Right lobe of liver (tissue), 6 donors: ENCODE data around the gene KCNK4. TPM values are rescaled to one million over a fixed set of nuclear protein-coding genes. Genes with fewer than 3 reads are reported as not detected.

Experiments
- ATAC-seq, 4 donors: fragments of 200-7000 bp; cut with Tn5 transposase; one replicate each; pipeline ENCODE4 v1.9.1; 2020; ENCODE audit warnings: mild to moderate bottlenecking in 4 of 4, moderate library complexity in 4 of 4
- DNase-seq, 3 donors: peaks; one replicate each; pipeline ENCODE4 v3.0.0-alpha.2; 2020
- H3K27ac ChIP-seq, 3 donors: fragments of 200-600 bp; one replicate each; pipeline ENCODE4 v1.8.0; 2022
- H3K27me3 ChIP-seq, 2 donors: fragments of 200-600 bp; one replicate each; pipeline ENCODE4 v1.8.0; 2022
- H3K36me3 ChIP-seq, 4 donors: fragments of 200-600 bp; sonication (generic) in 1 of 4; one replicate each; pipeline versions ENCODE4 v1.5.1 to v1.8.0; 2017 to 2022; ENCODE audit warnings: control low read depth in 1 of 4
- H3K4me1 ChIP-seq, 4 donors: fragments of 200-600 bp; sonication (generic) in 1 of 4; one replicate each; pipeline versions ENCODE4 v1.5.1 to v1.8.0; 2017 to 2022; ENCODE audit warnings: control low read depth in 1 of 4
- H3K4me3 ChIP-seq, 3 donors: fragments of 200-600 bp; one replicate each; pipeline ENCODE4 v1.8.0; 2022
- H3K9me3 ChIP-seq, 4 donors: fragments of 200-600 bp; sonication (generic) in 1 of 4; one replicate each; pipeline versions ENCODE4 v1.5.1 to v1.8.0; 2017 to 2022; ENCODE audit warnings: control low read depth in 1 of 4
- CTCF ChIP-seq, 4 donors: fragments of 200-600 bp in 3 of 4; fragments of 450-650 bp in 1 of 4; IDR thresholded peaks; one replicate each; pipeline versions ENCODE4 v1.5.1 to v1.8.0; 2016 to 2022; ENCODE audit warnings: antibody characterized with exemption in 4 of 4, mild to moderate bottlenecking in 2 of 4
- POLR2A ChIP-seq: fragments of 450-650 bp; IDR thresholded peaks from one replicate; pipeline ENCODE4 v1.6.1; 2017; ENCODE audit warnings: antibody characterized with exemption, mild to moderate bottlenecking
- WGBS: methylation state at CpG from one replicate; pipeline ENCODE4 v1.1.6; 2018; ENCODE audit warnings: low coverage, low lambda C conversion rate; ENCODE audit not compliant: insufficient coverage; ENCODE audit errors: missing lambda C conversion rate; 5-methylcytosine and 5-hydroxymethylcytosine counted together
- intact Hi-C, 2 donors: fragments of 100-400 bp; cut with DNase I; formaldehyde crosslinking; loops; one replicate each; pipeline versions ENCODE4 v1.11.2 to v1.14.1; 2022
- total RNA-seq, 6 experiments: library from RNA; depleted of rRNA in 2 of 6; stranded (reverse); fragments of >200 nt in 2 of 6; fragmentation: NEBNext Ultra II Directional in 3 of 6; extraction: Animal tissue kit (Norgen Biotek cat#: 25700) in 3 of 6; gene quantifications; one replicate each; pipeline versions ENCODE4 v1.1.0 to v1.2.4, GENCODE V29; 2016 to 2023
- donor health status: DM: no; HTN: yes; CAD: no.
- donor health status: DM: no; HTN: no; CAD: no.
- donor health status: DM: no; HTN: no; CAD: no.
- donor health status: DM: no; HTN: yes; CAD: no.
- donor health status: DM: no; HTN: yes; CAD: no.

Gene KCNK4
- total RNA-seq, 6 experiments from 2014 or later, result not detected

DNA sequence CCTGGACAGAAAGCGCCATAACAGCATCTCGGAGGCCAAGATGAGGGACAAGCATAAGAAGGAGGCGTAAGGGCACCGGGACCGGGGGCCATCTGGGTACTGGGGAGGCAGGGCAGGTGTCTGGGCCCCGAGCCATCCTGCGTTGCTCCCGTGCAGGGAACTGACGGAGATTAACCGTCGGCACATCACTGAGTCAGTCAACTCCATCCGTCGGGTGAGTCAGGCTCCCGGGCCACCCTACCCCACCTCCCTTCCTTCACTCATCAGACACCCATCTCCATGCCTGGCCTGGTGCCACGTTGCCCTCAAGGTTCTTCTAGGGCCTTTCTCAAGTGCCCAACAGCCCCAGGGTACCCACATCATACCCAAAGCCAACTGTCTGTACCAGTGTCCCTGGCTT, 24.8 kb upstream of the KCNK4 start:
- H3K27ac ChIP-seq, result no peak overlapping the region

DNA sequence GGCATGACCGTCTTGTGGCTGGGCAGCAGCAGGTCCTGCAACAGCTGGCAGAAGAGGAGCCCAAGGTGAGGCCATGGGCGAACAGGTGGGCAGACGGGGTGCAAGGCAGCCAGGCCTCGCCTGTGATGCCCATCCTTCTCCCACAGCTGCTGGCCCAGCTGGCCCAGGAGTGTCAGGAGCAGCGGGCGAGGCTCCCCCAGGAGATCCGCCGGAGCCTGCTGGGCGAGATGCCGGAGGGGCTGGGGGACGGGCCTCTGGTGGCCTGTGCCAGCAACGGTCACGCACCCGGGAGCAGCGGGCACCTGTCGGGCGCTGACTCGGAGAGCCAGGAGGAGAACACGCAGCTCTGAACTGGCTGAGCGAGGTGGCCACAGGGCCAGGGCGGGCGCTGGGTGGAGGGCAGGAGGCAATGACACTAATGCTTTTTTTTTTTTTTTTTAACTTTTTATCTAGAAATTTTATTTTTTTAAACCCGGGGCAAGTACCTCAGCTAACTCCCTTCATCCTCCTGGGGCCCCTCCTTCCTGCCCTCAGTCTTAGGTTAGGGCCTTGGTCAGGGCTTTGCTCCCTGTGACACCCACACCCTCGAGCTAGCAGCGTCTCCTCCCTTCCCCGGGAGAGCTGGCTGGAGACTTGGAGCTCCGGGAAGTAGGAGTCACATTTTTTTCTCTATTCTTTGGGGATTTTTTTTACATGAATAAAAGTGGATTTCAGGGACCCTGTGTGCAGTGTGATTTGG, 23.7 kb upstream of the KCNK4 start:
- no peak overlapping the region for H3K4me3 ChIP-seq
- 71% methylated on average over 4 of the region's 27 CpGs for WGBS
- H3K4me1 ChIP-seq, result peaks cover 0 to 20% (median 10%) of the 10 kb centered on the region in 4 donors
- H3K27ac ChIP-seq, result peak overlapping the region in 1 of 3 donors; percentile 91
- H3K36me3 ChIP-seq, result no peaks in the 10 kb centered on the region
- ATAC-seq (no peak), DNase-seq (peak in 1 of 3 donors; percentile 45)
- TF ChIP-seq POLR2A (no peak), CTCF (IDR thresholded peaks at IDR 0.05) (no peak)
- H3K9me3 ChIP-seq, result no peaks in the 10 kb centered on the region
- intact Hi-C loops, result no loop called here
- no peaks in the 10 kb centered on the region for H3K27me3 ChIP-seq

More for the DNA sequence above, 24.8 kb upstream of the KCNK4 start:
- no peak for DNase-seq
- Histone ChIP-seq H3K4me1 (peaks cover 0 to 11% (median 7%) of the 10 kb centered on the region in 4 donors), H3K36me3 (no peaks in the 10 kb centered on the region), H3K4me3 (no peak overlapping the region), H3K27me3 (no peaks in the 10 kb centered on the region), H3K9me3 (no peaks in the 10 kb centered on the region)
- intact Hi-C loops, result no loop called here
- WGBS, result no CpG with 5 or more reads among the region's 15 CpGs
- no peak for ATAC-seq
- no peak for TF ChIP-seq POLR2A
- no peak for TF ChIP-seq CTCF (IDR thresholded peaks at IDR 0.05)

GRCh38 chr11:64268025-64268892, 22.8 kb upstream of the KCNK4 start:
- peaks cover 0 to 28% (median 14%) of the 10 kb centered on the region in 4 donors for H3K4me1 ChIP-seq
- peak in 2 of 3 donors; percentile 66 to 70 for DNase-seq
- ATAC-seq, result no peak
- TF ChIP-seq POLR2A, result no peak
- TF ChIP-seq CTCF (IDR thresholded peaks at IDR 0.05), result no peak
- intact Hi-C loops, result no loop called here
- no peaks in the 10 kb centered on the region for H3K9me3 ChIP-seq
- peak overlapping the region; percentile 91 to 92 (median 91) for H3K27ac ChIP-seq
- no peaks in the 10 kb centered on the region for H3K36me3 ChIP-seq
- H3K27me3 ChIP-seq, result no peaks in the 10 kb centered on the region
- WGBS, result 36% methylated on average over 10 of the region's 23 CpGs
- peak overlapping the region in 1 of 3 donors; percentile 81 for H3K4me3 ChIP-seq

- H3K27ac ChIP-seq, result peak overlapping the region; percentile 91 to 92 (median 91)
- peaks cover 0 to 33% (median 17%) of the 10 kb centered on the region in 4 donors for H3K4me1 ChIP-seq
- TF ChIP-seq POLR2A (no peak), CTCF (IDR thresholded peaks at IDR 0.05) (no peak)
- H3K9me3 ChIP-seq, result no peaks in the 10 kb centered on the region
- intact Hi-C loops, result no loop called here
- H3K36me3 ChIP-seq, result no peaks in the 10 kb centered on the region
- peak; percentile 2 to 15 (median 3) for ATAC-seq
- H3K27me3 ChIP-seq, result no peaks in the 10 kb centered on the region
- peak; percentile 71 to 78 (median 71) for DNase-seq
- 0% methylated on average over 4 of the region's 34 CpGs for WGBS
- H3K4me3 ChIP-seq, result peak overlapping the region; percentile 81 to 94 (median 92)
Measured at GRCh38 chr11:64268893-64269539, 22.1 kb upstream of the KCNK4 start.
